Smooth muscle cell (in vitro differentiated cells): ENCODE data around the gene SULT1E1. TPM values are rescaled to one million over a fixed set of nuclear protein-coding genes. Genes with fewer than 3 reads are reported as not detected.

Source experiments
- DNase-seq: peaks from one replicate; lab custom pipeline; 2025; ENCODE audit not compliant: unreplicated experiment; lab: John Stamatoyannopoulos, UW
- H2AFZ ChIP-seq: fragments of 200-600 bp; sonication (generic); 2 replicates; pipeline ENCODE4 v1.6.0; 2016; ENCODE audit warnings: antibody characterized with exemption, low read depth, mild to moderate bottlenecking
- H3F3A ChIP-seq: fragments of 200-600 bp; sonication (generic); 2 replicates; pipeline ENCODE4 v1.6.0; 2017; ENCODE audit warnings: antibody characterized with exemption, low read depth
- H3K27ac ChIP-seq: fragments of 200-600 bp; sonication (generic); 2 replicates; pipeline ENCODE4 v1.5.1; 2016; ENCODE audit warnings: low read depth, mild to moderate bottlenecking
- H3K27me3 ChIP-seq: fragments of 200-600 bp; sonication (generic); 2 replicates; pipeline ENCODE4 v1.6.1; 2016; ENCODE audit warnings: low read depth, mild to moderate bottlenecking
- H3K36me3 ChIP-seq: fragments of 200-600 bp; sonication (generic); 2 replicates; pipeline ENCODE4 v1.5.1; 2016; ENCODE audit warnings: low read depth
- H3K4me1 ChIP-seq: fragments of 200-600 bp; sonication (generic); 2 replicates; pipeline ENCODE4 v1.5.1; 2016; ENCODE audit warnings: low read depth
- H3K4me2 ChIP-seq: fragments of 200-600 bp; sonication (generic); 2 replicates; pipeline ENCODE4 v1.6.0; 2016; ENCODE audit warnings: mild to moderate bottlenecking
- H3K4me3 ChIP-seq: fragments of 200-600 bp; sonication (generic); 2 replicates; pipeline ENCODE4 v1.5.1; 2016; ENCODE audit warnings: mild to moderate bottlenecking
- H3K79me2 ChIP-seq: fragments of 200-600 bp; sonication (generic); 2 replicates; pipeline ENCODE4 v1.6.0; 2016; ENCODE audit warnings: low read depth, mild to moderate bottlenecking
- H3K9ac ChIP-seq: fragments of 200-600 bp; sonication (generic); 2 replicates; pipeline ENCODE4 v1.6.0; 2016; ENCODE audit warnings: low read depth
- H3K9me3 ChIP-seq: fragments of 200-600 bp; sonication (generic); replicated peaks from 2 replicates; pipeline ENCODE4 v1.5.1; 2016; ENCODE audit warnings: low read depth
- H4K20me1 ChIP-seq: fragments of 200-600 bp; sonication (generic); 2 replicates; pipeline ENCODE4 v1.6.0; 2016; ENCODE audit warnings: low read depth
- WGBS: methylation state at CpG from one replicate; pipeline ENCODE4 v1.1.7; 2016; ENCODE audit warnings: low lambda C conversion rate; 5-methylcytosine and 5-hydroxymethylcytosine counted together
- polyA plus RNA-seq: library from polyadenylated mRNA; unstranded; fragments of >200 nt; fragmentation: Nextera tagmentation; extraction: Ambion mirVana; gene quantifications from 2 replicates; pipeline ENCODE4 v1.2.1, GENCODE V29; 2016
- total RNA-seq: library from RNA; depleted of rRNA; stranded (reverse); fragments of >200 nt; gene quantifications from 2 replicates; pipeline ENCODE4 v1.2.3, GENCODE V29; 2014
- TF ChIP-seq, protein P1 (sequence below): fragments of 200-600 bp; sonication (generic); IDR thresholded peaks from 2 replicates; pipeline ENCODE4 v1.5.1; 2017; ENCODE audit warnings: borderline replicate concordance, mild to moderate bottlenecking, antibody characterized with exemption; ENCODE audit not compliant: insufficient read depth, poor library complexity, severe bottlenecking

SULT1E1 gene
- total and polyA plus RNA-seq, 2 experiments from 2014 or later, result not detected

- Histone ChIP-seq H3K36me3 (no peaks in the 10 kb centered on the region), H3K4me3 (no peak overlapping the region), H2AFZ (no peak overlapping the region), H4K20me1 (no peaks in the 10 kb centered on the region), H3K27ac (no peak overlapping the region), H3K79me2 (no peaks in the 10 kb centered on the region), H3K27me3 (no peaks in the 10 kb centered on the region), H3K4me1 (no peaks in the 10 kb centered on the region), H3K9ac (no peak overlapping the region), H3K9me3 (no peaks in the 10 kb centered on the region), H3K4me2 (no peak overlapping the region), H3F3A (no peaks in the 10 kb centered on the region)
- TF ChIP-seq, protein P1, sequence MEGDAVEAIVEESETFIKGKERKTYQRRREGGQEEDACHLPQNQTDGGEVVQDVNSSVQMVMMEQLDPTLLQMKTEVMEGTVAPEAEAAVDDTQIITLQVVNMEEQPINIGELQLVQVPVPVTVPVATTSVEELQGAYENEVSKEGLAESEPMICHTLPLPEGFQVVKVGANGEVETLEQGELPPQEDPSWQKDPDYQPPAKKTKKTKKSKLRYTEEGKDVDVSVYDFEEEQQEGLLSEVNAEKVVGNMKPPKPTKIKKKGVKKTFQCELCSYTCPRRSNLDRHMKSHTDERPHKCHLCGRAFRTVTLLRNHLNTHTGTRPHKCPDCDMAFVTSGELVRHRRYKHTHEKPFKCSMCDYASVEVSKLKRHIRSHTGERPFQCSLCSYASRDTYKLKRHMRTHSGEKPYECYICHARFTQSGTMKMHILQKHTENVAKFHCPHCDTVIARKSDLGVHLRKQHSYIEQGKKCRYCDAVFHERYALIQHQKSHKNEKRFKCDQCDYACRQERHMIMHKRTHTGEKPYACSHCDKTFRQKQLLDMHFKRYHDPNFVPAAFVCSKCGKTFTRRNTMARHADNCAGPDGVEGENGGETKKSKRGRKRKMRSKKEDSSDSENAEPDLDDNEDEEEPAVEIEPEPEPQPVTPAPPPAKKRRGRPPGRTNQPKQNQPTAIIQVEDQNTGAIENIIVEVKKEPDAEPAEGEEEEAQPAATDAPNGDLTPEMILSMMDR, result no peak
- no peak for DNase-seq
- 67% methylated on average over 2 of the region's 2 CpGs for WGBS
These were observed 15.6 kb upstream of the SULT1E1 start for GRCh38 chr4:69875576-69875975.

DNA sequence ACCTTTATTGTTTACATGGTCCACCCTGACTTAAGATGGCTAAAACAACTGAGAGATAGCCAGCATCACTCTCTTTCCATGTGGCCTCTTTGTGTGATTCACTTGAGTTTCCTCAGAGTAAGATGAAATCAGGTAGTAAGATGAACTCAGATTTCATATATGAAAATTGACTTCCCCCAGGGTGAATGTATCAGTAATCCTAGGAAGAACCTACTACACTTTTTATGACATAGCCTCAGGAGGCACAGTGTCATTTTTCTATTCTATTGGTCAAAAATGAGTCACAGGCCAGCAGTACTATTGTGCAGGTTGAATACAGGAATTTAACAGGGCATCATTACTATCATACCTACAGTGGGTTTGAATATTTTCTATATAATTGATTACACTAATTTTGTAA, 14.6 kb upstream of the SULT1E1 start:
- no peak for DNase-seq
- H3K27me3 ChIP-seq, result no peaks in the 10 kb centered on the region
- no peaks in the 10 kb centered on the region for H3F3A ChIP-seq
- no peak overlapping the region for H2AFZ ChIP-seq
- no peak overlapping the region for H3K4me3 ChIP-seq
- H3K36me3 ChIP-seq, result no peaks in the 10 kb centered on the region
- no peaks in the 10 kb centered on the region for H3K4me1 ChIP-seq
- no peak overlapping the region for H3K9ac ChIP-seq
- H4K20me1 ChIP-seq, result no peaks in the 10 kb centered on the region
- TF ChIP-seq, protein P1, result no peak
- H3K4me2 ChIP-seq, result no peak overlapping the region
- no peak overlapping the region for H3K27ac ChIP-seq
- H3K9me3 ChIP-seq, result no peaks in the 10 kb centered on the region
- no peaks in the 10 kb centered on the region for H3K79me2 ChIP-seq

DNA sequence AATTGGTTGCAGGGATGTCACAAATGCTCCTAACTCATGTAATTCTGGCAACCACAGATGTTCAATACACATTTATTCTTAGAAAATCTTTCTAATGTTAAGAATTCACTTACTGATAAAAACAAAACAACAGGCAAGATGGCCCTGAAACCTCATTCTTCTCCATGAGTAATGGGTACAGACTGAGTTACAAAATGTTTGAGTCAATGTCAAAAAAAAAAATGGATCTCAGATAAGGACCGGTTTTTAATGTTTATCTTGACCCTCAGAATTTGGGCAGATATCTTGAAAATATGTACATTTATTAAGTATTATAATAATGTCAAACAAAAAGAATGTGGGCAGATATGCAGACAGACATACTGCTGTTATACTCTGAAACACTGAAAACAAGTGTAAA, 1.8 kb upstream of the SULT1E1 start:
- Histone ChIP-seq H3K9me3 (no peaks in the 10 kb centered on the region), H3K4me2 (no peak overlapping the region), H3K9ac (no peak overlapping the region), H2AFZ (no peak overlapping the region), H3K36me3 (no peaks in the 10 kb centered on the region), H3K27ac (no peak overlapping the region), H4K20me1 (no peaks in the 10 kb centered on the region), H3K79me2 (no peaks in the 10 kb centered on the region), H3K4me3 (no peak overlapping the region), H3F3A (no peaks in the 10 kb centered on the region), H3K4me1 (no peaks in the 10 kb centered on the region), H3K27me3 (no peaks in the 10 kb centered on the region)
- 88% methylated on average over 1 of the region's 1 CpG for WGBS
- DNase-seq, result no peak
- TF ChIP-seq, protein P1, result no peak

DNA sequence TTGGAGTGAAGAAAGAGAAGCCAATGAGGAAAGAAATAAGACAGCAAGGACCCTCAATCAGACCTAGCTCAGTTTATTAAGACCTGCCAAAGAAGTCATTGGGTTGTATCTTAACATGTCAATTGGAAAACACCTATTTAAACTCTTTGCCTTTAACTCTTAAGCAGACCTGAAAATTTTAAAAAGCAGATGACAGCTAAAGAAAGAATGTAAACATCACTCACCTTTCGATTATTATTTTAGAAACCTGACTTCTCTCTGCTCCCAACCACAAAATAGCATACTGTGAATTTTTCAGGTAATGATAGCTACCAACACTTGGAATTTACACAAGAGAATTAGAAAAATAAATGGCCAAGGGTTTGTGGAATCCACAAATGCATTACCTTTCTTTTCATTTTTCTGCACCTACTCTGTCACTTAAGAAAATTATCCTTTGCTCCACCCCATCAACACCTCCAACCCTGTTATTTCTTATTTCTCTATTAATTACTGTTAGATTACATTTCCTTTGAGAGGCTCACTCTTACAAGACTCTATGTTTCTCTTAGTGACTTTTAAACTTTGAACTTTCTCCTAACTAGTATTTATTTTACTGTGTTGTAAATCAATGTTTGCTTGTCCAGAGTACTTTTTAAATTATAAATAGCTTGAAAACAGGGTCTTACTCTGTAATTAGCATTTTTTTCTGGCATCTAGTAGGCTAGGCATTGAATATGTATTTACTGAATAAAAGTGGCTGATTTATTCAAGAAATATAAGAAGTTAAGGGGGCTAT, 765 bp upstream of the SULT1E1 start:
- H4K20me1 ChIP-seq, result no peaks in the 10 kb centered on the region
- TF ChIP-seq, protein P1, result no peak
- H2AFZ ChIP-seq, result no peak overlapping the region
- H3K9me3 ChIP-seq, result no peaks in the 10 kb centered on the region
- 59% methylated on average over 1 of the region's 1 CpG for WGBS
- DNase-seq, result no peak
- no peaks in the 10 kb centered on the region for H3F3A ChIP-seq
- no peaks in the 10 kb centered on the region for H3K36me3 ChIP-seq
- H3K27me3 ChIP-seq, result no peaks in the 10 kb centered on the region
- no peak overlapping the region for H3K27ac ChIP-seq
- H3K9ac ChIP-seq, result no peak overlapping the region
- no peak overlapping the region for H3K4me3 ChIP-seq
- no peaks in the 10 kb centered on the region for H3K4me1 ChIP-seq
- H3K79me2 ChIP-seq, result no peaks in the 10 kb centered on the region
- H3K4me2 ChIP-seq, result no peak overlapping the region
